Measurements from ENCODE around the gene ZBTB49. TPM values are rescaled to one million over a fixed set of nuclear protein-coding genes. Genes with fewer than 3 reads are reported as not detected.
A peak's percentile ranks its signal among the peaks of the same experiment; 100 is the strongest.
"Not testable (repeated sequence)": the region's sequence is repeated elsewhere in the genome, so short reads cannot be mapped to it uniquely, and the experiment has no call there.

Gene ZBTB49
- total RNA-seq, 2 donors from 2014 or later: 6.4 to 8.2 TPM

DNA sequence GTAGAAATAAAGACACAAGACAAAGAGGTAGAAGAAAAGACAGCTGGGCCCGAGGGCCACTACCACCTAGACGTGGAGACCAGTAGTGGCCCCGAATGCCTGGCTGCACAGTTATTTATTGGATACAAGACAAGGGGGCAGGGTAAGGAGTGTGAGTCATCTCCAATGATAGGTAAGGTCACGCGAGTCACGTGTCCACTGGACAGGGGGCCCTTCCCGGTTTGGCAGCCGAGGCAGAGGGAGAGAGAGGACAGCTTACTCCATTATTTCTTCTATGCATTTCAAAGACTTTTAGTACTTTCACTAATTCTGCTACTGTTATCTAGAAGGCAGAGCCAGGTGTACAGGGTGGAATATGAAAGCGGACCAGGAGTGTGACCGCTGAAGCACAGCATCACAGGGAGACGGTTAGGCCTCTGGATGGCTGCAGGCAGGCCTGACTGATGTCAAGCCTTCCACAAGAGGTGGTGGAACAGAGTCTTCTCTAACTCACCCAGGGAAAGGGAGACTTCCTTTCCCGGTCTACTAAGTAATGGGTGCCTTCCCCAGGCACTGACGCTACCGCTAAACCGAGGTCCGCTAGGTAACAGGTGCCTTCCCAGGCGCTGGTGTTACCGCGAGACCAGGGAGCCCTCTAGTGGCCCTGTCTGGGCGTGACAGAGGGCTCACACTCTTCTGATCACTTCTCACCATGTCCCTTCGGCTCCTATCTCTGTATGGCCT lies 44.9 kb downstream of the ZBTB49 start:
- DNase-seq (peak; percentile 74 to 78), ATAC-seq (replicated peaks in 1 of 2) (peak; percentile 82 to 93)
- H3K4me1 Mint-ChIP-seq (ENCODE audit: low read depth): peaks cover 9% of the 10 kb centered on the region
- no peaks in the 10 kb centered on the region for H3K27me3 Mint-ChIP-seq (ENCODE audit: low read depth)
- H3K27ac Mint-ChIP-seq: no peak overlapping the region
- H3K4me3 Mint-ChIP-seq: no peak overlapping the region
- H3K9me3 Mint-ChIP-seq: no peaks in the 10 kb centered on the region
- no peaks in the 10 kb centered on the region for H3K36me3 Mint-ChIP-seq (ENCODE audit: insufficient read depth in 2 of 2)

DNA sequence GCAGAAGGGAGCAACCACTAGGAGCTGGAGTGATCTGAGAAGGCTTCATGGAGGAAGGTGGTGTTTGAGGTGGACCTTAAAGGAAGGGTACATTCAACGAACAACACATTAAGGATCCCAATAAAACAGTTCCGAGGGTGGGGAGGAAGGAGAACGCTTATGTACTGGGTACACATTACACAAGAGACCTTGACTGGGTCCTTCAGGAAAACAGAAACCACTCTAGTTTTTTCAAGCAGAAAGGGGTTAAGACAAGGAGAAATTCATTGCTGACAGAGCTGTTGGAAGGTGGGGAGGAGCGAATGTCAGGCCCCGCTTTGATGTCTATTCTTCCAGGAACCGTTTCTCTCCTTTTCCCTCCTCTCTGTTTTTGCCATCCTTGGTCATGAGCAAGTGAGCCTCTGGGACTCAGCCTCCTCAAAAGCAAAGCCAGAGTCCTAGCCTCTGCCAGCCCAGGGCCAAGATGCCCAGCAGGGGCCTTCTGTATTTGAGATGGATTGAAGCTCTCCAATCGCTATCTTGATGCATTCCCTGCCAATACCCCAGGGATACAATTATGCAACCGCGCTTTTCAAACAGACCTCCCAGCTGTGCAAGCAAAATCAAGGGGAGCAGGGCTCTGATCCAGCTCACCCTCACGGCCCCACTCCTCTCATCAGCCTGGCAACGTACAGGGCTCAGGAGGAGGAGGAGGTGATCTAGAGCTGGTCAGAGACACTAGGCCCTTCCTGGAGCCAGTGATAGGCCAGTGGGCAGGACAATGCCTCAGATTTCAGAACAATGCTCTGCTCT lies 48.4 kb downstream of the ZBTB49 start:
- Mint-ChIP-seq H3K9me3 (no peaks in the 10 kb centered on the region), H3K27ac (no peak overlapping the region), H3K4me1 (ENCODE audit: low read depth) (peaks cover 9% of the 10 kb centered on the region), H3K36me3 (ENCODE audit: insufficient read depth in 2 of 2) (no peaks in the 10 kb centered on the region), H3K27me3 (ENCODE audit: low read depth) (no peaks in the 10 kb centered on the region), H3K4me3 (no peak overlapping the region)
- ATAC-seq (replicated peaks in 1 of 2) (no peak), DNase-seq (no peak)

DNA sequence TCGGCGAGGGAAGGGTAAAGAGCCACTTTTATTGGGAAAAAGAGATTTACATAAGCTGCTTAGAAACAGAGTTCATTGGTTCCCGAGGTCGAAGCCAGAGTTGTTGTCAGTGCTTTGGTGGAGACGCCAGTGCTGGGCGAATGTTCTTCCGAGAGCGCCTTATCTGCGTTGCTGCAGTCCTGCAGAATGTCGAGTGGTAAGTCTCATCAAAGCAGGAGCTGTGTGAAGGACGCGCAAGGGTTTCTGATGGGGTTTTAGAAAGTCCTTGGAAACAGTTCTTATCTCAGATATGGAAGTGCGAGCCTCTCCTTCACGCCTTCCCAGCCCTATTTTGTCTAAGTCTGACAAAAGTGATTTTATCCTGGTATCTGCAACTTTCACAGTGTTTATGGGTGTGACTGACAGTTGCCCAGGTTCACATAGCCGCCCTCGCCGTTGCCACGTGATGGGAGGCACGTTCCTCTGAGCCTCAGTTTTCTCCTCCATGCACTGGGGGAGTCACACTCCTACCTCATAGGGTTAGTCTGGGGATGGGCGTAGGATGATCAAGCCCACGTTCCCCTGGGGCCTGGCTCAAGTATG lies 49.5 kb downstream of the ZBTB49 start:
- DNase-seq (no peak), ATAC-seq (replicated peaks in 1 of 2) (no peak)
- Mint-ChIP-seq H3K4me1 (ENCODE audit: low read depth) (peaks cover 7% of the 10 kb centered on the region), H3K9me3 (no peaks in the 10 kb centered on the region), H3K27me3 (ENCODE audit: low read depth) (no peaks in the 10 kb centered on the region), H3K36me3 (ENCODE audit: insufficient read depth in 2 of 2) (no peaks in the 10 kb centered on the region), H3K27ac (no peak overlapping the region), H3K4me3 (no peak overlapping the region)

DNA sequence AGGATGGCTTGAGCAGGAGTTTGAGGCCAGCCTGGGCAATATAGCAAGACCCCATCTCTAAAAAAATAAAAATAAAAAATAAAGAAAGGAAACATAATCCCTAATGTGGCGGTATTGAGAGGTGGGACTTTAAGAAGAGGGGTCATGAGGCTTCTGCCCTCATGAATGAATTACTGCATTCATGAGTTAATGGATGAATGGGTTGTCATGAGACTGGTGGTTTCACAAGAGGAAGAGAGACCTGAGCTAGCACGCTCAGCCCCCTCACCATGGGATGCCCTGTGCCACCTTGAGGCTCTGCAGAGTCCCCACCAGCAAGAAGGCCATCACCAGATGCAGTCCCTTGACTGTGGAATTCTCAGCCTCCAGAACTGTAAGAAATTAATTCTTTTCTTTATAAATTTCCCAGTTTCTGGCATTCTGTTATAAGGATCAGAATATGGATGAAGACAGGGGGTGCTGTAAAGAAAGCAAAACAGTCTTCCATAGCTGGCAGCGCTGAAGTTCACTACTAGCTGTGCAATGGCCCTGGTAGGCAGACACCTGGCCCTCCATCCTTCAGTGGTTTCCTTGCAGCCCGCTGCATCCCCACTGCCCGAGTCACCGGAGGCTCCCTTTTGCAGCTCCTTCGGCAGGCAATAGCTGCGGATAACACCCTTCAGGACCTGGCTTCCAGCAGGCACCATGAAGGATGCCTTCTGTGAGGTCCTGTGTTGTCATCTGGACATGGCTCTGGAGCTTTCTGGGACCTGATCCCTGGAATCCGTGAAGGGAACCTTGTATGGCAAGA lies 52.0 kb downstream of the ZBTB49 start:
- Mint-ChIP-seq H3K36me3 (ENCODE audit: insufficient read depth in 2 of 2) (no peaks in the 10 kb centered on the region), H3K4me3 (no peak overlapping the region), H3K27ac (no peak overlapping the region), H3K9me3 (no peaks in the 10 kb centered on the region), H3K27me3 (ENCODE audit: low read depth) (no peaks in the 10 kb centered on the region), H3K4me1 (ENCODE audit: low read depth) (peaks cover 4% of the 10 kb centered on the region)
- ATAC-seq (replicated peaks in 1 of 2): no peak
- no peak for DNase-seq

DNA sequence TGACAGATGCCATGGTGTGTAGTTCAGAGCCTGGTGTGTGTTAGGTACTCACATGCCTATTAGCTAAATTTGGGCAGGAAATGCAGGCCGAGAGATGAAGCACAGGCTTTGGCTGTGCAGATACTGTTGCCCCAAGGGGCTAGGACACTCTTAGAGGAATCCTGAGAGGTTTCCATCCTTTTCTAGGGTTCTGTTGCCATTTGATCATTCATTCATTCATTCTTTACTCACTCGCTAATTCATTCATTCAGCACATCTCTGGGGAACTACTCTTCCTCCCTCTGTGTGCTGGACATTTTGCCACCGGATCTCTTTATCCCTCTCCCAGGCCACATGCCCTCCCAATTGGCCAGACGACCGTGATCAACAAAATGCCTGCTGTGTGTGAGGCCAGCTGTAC lies 53.0 kb downstream of the ZBTB49 start:
- H3K4me1 Mint-ChIP-seq (ENCODE audit: low read depth): peaks cover 11% of the 10 kb centered on the region
- H3K4me3 Mint-ChIP-seq: no peak overlapping the region
- DNase-seq (no peak), ATAC-seq (replicated peaks in 1 of 2) (no peak)
- no peaks in the 10 kb centered on the region for H3K9me3 Mint-ChIP-seq
- H3K27ac Mint-ChIP-seq: no peak overlapping the region
- H3K27me3 Mint-ChIP-seq (ENCODE audit: low read depth): no peaks in the 10 kb centered on the region
- H3K36me3 Mint-ChIP-seq (ENCODE audit: insufficient read depth in 2 of 2): no peaks in the 10 kb centered on the region

DNA sequence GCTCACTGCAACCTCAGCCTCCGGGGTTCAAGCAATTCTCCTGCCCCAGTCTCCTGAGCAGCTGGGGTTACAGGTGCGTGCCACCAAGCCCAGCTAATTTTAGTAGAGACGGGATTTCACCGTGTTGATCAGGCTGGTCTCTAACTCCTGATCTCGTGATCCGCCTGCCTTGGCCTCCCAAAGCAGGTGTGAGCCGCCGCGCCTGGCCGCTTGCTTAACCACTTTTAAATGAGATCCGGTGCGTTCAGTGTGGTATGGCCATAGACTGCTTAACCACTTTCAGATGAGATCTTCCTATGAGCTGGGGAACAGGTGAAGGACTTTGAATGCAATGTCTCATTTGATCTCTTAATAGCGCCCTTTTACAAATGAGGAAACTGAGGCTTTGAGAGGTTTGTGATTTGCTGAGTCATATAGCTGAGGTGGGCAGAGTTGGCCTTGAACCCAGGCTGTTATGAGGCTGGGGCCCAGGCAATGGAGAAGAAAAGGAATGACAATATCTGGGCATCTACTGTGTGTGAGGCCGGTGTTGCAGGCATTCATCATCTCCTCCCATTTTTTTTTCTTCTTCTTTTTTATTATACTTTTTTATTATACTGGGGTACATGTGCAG lies 55.0 kb downstream of the ZBTB49 start:
- peaks cover 18% of the 10 kb centered on the region for H3K4me1 Mint-ChIP-seq (ENCODE audit: low read depth)
- ATAC-seq (replicated peaks in 1 of 2) (no peak), DNase-seq (no peak)
- no peaks in the 10 kb centered on the region for H3K27me3 Mint-ChIP-seq (ENCODE audit: low read depth)
- no peak overlapping the region for H3K27ac Mint-ChIP-seq
- H3K9me3 Mint-ChIP-seq: no peaks in the 10 kb centered on the region
- peaks cover 0 to 2% of the 10 kb centered on the region in 2 donors for H3K36me3 Mint-ChIP-seq (ENCODE audit: insufficient read depth in 2 of 2)
- H3K4me3 Mint-ChIP-seq: no peak overlapping the region

DNA sequence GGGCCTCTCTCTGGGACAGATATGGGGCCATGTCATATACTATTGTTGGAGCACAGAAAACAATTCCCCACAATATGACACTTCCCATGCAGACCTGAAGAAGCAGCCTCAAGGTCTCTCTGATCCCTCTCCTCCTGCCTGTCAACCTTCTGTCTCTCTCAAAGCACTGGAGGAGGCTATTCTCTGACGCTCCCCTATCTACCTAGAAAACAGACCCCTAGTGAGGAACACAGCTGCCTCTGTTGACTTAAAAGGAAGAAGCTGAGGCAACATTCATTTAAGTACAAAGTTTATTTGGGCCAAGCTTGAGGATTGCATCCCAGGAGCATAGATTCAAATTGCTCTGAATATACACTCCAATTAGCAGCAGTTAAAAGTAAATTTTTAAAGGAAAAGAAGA lies 57.5 kb downstream of the ZBTB49 start:
- DNase-seq: no peak
- no peak overlapping the region for H3K27ac Mint-ChIP-seq
- peaks cover 18% of the 10 kb centered on the region for H3K4me1 Mint-ChIP-seq (ENCODE audit: low read depth)
- no peaks in the 10 kb centered on the region for H3K27me3 Mint-ChIP-seq (ENCODE audit: low read depth)
- H3K9me3 Mint-ChIP-seq: no peaks in the 10 kb centered on the region
- peak overlapping the region in 1 of 2 donors; percentile 16 for H3K4me3 Mint-ChIP-seq
- ATAC-seq (replicated peaks in 1 of 2): no peak
- H3K36me3 Mint-ChIP-seq (ENCODE audit: insufficient read depth in 2 of 2): peaks cover 0 to 2% of the 10 kb centered on the region in 2 donors

DNA sequence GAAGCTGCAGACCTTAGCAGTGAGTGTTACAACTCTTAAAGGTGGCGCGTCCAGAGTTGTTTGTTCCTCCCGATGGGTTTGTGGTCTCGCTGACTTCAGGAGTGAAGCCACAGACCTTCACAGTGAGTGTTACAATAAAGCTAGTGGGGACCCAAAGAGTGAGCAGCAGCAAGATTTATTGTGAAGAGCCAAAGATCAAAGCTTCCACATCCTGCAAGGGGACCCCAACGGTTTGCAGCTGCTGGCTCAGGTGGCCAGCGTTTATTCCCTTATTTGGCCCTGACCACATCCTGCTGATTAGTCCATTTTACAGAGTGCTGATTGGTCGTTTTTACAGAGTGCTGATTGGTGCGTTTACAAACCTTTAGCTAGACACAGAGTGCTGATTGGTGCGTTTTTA lies 58.5 kb downstream of the ZBTB49 start:
- peak; percentile 60 to 90 for ATAC-seq (replicated peaks in 1 of 2)
- H3K9me3 Mint-ChIP-seq; H3K27me3 Mint-ChIP-seq (ENCODE audit: low read depth); H3K27ac Mint-ChIP-seq; H3K36me3 Mint-ChIP-seq (ENCODE audit: insufficient read depth in 2 of 2): not testable (repeated sequence)
- Mint-ChIP-seq H3K4me1 (ENCODE audit: low read depth) (peaks cover 18% of the 10 kb centered on the region), H3K4me3 (peak overlapping the region; percentile 44 to 63)
- peak; percentile 18 to 34 for DNase-seq

DNA sequence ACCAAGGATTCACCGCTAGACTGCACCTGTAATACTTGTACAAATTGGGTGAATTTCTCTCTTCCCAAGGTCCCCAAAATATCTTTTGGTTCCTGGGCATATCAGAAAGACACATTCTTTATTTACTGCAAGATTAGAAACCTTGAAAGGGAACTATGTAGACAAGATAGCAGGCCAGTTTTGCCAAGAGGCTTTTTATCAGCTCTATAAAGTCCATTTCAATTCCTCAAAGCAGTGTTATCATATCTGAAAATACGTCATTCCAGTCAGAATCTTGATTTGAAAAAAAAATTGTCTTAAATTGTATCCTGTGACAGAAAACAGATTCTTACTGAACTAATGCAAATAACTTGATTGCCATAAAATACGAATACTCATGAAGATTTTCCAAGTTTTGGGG lies 59.8 kb downstream of the ZBTB49 start:
- no peak overlapping the region for H3K4me3 Mint-ChIP-seq
- peaks cover 18% of the 10 kb centered on the region for H3K4me1 Mint-ChIP-seq (ENCODE audit: low read depth)
- no peak for ATAC-seq (replicated peaks in 1 of 2)
- H3K9me3 Mint-ChIP-seq: no peaks in the 10 kb centered on the region
- no peak for DNase-seq
- H3K27ac Mint-ChIP-seq: no peak overlapping the region
- H3K27me3 Mint-ChIP-seq (ENCODE audit: low read depth): no peaks in the 10 kb centered on the region
- H3K36me3 Mint-ChIP-seq (ENCODE audit: insufficient read depth in 2 of 2): peaks cover 0 to 2% of the 10 kb centered on the region in 2 donors

DNA sequence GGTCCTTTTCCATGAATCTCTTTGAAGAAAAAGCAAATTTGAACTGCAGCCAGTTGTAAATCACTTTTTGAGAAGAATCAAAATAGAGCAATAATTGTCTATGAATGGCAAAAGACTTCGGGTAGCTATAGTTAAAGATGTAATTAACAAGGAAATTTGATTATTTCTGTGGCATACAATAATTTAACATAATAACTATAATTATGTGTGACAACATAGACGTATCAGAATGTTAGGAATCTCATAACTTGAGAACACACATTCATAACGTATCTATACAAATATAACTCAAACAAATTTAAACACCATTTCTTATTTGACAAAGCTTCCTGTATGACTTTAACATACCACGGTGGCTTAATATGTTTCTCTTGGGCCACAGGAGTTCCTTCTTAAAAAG lies 60.9 kb downstream of the ZBTB49 start:
- ATAC-seq (replicated peaks in 1 of 2) (no peak), DNase-seq (no peak)
- H3K4me1 Mint-ChIP-seq (ENCODE audit: low read depth): peaks cover 14% of the 10 kb centered on the region
- H3K9me3 Mint-ChIP-seq: no peaks in the 10 kb centered on the region
- peaks cover 0 to 2% of the 10 kb centered on the region in 2 donors for H3K36me3 Mint-ChIP-seq (ENCODE audit: insufficient read depth in 2 of 2)
- no peaks in the 10 kb centered on the region for H3K27me3 Mint-ChIP-seq (ENCODE audit: low read depth)
- H3K4me3 Mint-ChIP-seq: no peak overlapping the region
- no peak overlapping the region for H3K27ac Mint-ChIP-seq

DNA sequence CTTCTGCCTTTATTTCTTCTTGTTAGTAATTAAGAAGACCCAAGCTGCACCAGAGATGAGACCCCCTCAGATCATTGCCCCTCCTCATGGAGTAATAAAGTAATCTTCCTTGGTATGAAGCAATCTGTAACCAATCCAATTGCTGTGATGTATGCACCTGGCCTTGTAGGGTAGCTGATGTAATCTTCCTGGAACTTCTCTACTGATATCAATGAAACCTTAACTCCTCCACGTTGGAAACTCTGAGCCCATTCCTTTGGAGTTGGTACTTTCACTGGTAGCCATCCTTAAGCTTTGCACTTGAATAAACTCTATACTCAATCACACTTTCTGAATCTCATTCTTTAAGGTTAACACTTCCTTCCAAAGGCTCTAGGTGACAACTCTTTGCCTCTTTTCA lies 65.3 kb downstream of the ZBTB49 start:
- DNase-seq (no peak), ATAC-seq (replicated peaks in 1 of 2) (no peak)
- H3K4me1 Mint-ChIP-seq (ENCODE audit: low read depth): no peaks in the 10 kb centered on the region
- no peaks in the 10 kb centered on the region for H3K27me3 Mint-ChIP-seq (ENCODE audit: low read depth)
- no peak overlapping the region for H3K4me3 Mint-ChIP-seq
- no peak overlapping the region for H3K27ac Mint-ChIP-seq
- no peaks in the 10 kb centered on the region for H3K36me3 Mint-ChIP-seq (ENCODE audit: insufficient read depth in 2 of 2)
- H3K9me3 Mint-ChIP-seq: no peaks in the 10 kb centered on the region

DNA sequence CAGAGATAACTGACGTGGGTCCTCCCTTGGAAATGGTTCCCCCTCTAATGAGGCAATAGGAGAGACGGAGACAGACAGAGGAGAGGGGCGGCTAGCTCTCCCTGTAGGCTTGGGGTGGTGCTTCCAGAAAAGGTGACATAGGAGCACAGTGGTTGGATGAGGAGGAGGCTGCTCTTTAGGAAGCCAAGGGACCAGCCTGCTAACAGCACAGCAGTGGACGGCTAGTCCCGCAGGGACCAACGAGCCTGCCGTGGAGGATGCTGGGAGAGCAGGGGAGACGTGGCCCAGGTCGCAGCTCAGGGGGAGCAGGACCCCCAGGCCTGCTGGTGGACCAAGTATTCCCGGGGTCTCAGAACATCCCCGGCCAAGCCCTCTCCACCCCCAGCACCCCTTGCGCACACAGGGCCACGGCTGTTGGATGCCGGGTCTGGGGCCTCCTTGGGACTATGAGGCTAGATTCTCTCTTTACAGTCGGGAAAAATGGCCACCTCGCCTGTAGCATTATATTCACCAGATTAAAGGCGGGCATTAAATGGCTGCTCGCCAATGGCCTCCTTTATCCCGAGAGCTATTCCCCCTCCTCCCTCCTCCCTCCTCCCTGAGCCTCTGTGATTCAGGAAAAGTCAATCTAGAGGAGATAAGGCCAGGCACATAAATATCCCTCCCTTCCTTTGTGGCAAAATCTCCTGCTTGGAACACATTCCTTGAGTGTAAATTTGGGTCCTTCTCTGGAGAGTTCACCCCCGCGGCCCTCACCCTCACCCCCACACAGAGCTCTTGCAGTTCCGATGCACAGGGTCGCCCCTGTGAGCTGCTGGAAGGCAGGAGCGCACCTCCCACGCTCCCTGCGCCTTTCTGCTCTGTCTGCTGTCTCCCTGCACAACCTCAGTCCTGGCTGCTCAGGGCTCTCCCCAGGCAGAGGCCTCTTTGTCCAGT lies 66.3 kb downstream of the ZBTB49 start:
- Mint-ChIP-seq H3K27me3 (ENCODE audit: low read depth) (no peaks in the 10 kb centered on the region), H3K27ac (no peak overlapping the region), H3K9me3 (no peaks in the 10 kb centered on the region), H3K36me3 (ENCODE audit: insufficient read depth in 2 of 2) (no peaks in the 10 kb centered on the region), H3K4me3 (no peak overlapping the region), H3K4me1 (ENCODE audit: low read depth) (no peaks in the 10 kb centered on the region)
- ATAC-seq (replicated peaks in 1 of 2) (no peak), DNase-seq (no peak)

All from activated T-cell treated with anti-CD3 and anti-CD28 coated beads, Interleukin-2, amount 50 U/mL, for 72 hours (primary cell).